ENCODE measurements around the gene SLC10A4.
"Not testable (repeated sequence)": the region's sequence is repeated elsewhere in the genome, so short reads cannot be mapped to it uniquely, and the experiment has no call there.

Gene SLC10A4, protein sequence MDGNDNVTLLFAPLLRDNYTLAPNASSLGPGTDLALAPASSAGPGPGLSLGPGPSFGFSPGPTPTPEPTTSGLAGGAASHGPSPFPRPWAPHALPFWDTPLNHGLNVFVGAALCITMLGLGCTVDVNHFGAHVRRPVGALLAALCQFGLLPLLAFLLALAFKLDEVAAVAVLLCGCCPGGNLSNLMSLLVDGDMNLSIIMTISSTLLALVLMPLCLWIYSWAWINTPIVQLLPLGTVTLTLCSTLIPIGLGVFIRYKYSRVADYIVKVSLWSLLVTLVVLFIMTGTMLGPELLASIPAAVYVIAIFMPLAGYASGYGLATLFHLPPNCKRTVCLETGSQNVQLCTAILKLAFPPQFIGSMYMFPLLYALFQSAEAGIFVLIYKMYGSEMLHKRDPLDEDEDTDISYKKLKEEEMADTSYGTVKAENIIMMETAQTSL

DNA sequence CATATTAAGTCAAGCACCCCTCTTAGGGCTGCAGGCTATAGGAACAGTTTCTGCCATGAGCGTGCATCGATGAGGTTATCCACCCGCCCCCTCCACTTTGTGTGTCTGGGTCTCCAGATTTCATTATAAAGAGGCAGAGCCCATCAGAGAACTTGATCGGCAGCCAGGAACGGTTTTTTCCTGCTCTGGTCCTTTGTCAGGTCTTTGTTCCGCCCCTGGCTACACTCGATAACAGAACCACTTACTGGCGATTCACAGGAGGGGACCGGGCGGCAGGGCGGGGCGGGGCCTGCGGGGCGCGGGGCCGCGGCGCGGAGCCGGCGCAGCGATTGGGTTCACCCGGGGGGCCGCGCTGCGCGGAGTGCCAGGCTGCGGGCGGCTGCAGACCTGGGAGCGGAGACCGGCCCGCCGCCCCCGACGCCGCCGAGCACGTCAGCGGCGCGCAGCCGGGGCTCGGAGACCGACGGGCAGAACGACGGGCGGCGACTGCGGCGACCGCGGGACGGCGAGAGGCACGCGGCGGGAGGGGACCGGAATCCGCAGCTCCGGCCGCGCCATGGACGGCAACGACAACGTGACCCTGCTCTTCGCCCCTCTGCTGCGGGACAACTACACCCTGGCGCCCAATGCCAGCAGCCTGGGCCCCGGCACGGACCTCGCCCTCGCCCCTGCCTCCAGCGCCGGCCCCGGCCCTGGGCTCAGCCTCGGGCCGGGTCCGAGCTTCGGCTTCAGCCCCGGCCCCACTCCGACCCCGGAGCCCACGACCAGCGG, at the start of gene SLC10A4:
Gene SLC10A4 (plus strand): TSS at position 338 of the 771 bp plus-strand sequence. CDS start 219 bp downstream, at position 557.
- DNase-seq = peak; percentile 81

DNA sequence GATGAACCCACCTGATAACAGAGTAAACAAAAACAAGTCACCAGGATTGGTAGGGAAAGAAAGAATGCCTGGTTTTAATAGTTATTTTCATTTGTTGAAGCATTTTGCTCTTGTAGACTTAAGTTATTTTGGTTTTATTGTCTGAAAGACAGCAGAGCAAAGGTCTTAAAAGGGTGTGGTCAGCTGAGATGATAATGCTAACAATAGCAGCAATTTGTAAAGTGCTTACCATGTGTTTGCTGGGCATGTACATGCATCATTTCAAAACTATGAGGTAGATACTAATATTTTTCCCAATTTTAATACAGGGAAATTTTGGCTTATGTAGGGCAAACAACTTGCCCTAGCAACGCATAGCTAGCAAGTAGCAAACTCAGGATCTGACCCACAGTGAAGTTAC, 46.8 kb upstream of the SLC10A4 start:
- DNase-seq = no peak

DNA sequence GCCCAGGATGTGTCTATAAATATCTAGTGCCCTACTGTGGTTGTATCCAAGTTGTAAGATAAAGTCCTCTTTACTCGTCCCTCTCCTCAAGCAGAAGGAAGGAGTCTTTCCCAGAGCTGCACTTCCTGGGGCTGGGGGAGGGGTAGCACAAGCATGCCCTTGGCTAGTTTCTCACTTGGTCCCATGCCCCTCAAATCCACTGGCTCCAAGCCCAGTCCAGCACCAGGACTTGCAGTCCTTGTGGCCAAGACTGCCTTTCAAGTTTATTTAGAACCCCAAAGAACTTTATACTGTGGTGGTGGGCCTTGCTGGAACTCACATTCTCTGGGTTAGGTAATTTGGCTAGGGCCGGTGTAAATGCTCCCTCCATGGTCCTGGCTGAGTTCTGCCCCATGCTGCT, 43.2 kb upstream of the SLC10A4 start:
- no peak for DNase-seq

DNA sequence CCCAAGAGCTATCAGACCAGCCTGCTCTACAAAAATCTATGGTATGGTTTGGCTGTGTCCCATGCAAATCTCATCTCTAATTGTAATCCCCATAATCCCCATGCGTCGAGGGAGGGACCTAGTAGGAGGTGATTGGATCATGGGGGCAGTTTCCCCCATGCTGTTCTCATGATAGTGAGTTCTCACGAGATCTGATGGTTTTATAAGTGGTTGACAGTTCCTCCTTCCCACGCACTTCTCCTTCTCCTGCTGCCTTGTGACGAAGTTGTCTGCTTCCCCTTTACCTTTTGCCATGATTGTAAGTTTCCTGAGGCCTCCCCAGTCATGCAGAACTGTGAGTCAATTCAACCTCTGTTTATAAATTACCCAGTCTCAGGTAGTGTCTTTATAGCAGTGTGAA, 42.2 kb upstream of the SLC10A4 start:
- not testable (repeated sequence) for DNase-seq

DNA sequence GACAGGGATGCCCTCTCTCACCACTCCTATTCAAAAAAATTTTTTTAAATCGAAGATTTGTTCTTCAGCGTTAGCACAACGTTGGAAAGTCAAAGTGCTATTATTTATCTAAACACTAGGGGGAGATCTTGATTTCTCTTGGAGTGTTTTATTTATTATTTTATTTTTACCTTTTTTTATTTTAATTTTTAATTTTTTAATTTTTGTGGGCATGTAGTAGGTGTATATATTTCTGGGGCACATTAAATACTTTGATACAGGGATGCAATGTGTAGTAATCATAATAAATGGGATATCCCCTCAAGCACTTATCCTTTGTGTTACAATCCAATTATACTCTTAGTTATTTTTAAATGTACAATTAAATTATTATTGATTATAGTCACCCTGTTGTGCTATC, 37.4 kb upstream of the SLC10A4 start:
- DNase-seq = no peak

DNA sequence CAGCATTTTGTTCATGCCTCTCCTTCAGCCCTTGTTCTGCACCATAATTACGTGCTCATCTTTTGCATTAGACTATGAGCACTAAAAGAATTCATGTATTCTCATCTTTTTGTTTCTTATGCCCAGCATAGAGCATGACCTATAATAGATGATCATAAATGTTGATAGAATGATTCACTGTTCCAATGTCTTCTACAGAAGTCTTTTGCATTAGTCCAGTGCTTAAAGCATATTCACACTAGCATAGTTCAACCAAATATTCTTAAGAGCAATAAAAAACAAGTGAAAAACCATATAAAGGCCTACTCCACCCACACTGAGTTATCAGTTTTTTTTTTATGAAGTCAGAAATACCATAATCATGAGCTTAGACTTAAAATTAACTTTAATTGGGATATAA, 36.5 kb upstream of the SLC10A4 start:
- no peak for DNase-seq

DNA sequence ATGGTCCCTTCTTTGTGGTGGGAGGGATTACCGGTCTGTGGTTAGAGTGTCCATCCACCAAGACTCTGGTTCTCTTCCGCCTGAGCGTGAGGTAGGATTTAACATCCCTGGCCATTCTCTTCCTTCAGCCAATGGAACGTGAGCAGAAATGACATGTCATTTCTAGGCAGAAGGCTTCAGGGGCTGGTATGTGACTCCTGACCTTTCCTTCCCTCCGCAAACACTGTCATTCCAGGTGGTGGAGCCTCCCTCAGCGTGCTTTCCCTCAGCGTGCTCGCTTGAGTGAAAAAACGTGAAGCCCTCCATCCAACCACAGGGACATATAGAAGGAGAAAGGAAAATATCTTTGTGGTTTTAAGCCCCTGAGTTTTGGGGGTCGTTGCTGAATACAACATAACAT, 34.0 kb upstream of the SLC10A4 start:
- DNase-seq = no peak

DNA sequence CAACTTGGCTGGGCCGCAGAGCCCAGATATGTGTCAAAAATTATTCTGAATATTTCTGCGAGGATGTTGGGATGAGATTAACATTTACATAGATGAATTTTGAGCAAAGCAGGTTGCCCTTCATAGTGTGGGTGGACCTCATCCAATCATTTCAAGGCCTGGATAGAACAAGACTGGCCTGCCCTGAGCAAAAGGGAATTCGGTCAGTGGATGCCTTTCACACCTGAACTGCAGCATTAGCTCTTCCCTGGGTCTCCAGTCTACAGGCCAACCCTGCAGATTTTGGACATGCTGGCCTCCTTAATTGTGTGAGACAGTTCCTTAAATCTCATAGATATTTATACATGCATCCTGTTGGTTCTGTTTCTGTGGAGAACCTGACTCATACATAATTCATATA, 32.4 kb upstream of the SLC10A4 start:
- no peak for DNase-seq

DNA sequence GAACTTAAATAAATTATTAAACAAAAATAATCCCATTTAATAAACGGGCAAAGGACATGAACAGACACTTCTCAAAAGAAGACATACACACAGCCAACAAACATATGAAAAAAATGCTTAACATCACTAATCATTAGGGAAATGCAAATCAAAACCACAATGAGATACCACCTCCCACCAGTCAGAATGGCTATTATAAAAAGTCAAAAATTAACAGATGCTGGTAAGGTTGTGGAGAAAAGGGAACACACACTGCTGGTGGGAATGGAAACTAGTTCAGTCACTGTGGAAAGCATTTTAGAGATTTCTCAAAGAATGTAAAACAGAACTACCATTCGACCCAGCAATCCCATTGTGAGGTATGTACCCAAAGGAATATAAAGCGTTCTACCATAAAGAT, 31.5 kb upstream of the SLC10A4 start:
- not testable (repeated sequence) for DNase-seq

DNA sequence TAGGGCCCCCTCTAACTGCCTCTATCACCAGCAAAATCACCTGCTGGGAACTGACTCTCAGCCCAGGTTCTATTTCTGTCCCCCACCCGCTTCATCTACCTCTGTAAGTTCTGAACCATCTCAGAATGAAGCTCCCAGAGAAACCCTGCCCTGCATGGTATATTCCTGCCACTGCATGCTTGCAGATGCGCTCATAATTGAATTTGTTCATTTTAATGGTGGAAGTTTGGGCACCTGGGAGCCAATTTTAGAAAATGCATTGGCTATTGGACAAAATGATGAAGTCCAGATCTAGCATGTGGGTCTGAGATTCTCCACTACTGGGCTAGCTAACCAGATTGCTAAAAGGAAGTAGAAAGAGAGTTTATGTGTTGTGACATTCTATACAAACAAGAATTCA, 28.6 kb upstream of the SLC10A4 start:
- no peak for DNase-seq

DNA sequence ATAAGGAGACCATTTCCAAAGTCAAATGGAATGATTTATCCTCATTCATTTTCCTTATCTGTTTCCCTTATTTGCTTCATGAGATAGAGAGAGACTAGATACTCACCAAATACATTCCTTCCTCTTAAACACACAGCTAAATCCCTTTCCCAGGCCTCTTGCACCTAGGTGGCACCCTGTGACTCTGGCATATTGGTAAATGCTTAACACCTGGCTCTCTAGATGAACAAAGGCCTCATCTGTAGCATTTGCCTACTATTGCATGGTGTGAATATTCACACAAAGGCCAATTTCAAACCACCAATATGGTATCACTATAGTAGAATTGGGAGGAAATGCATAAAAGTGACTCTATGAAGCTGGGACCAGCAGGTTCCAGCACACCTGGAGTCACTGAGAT, 22.1 kb upstream of the SLC10A4 start:
- no peak for DNase-seq

DNA sequence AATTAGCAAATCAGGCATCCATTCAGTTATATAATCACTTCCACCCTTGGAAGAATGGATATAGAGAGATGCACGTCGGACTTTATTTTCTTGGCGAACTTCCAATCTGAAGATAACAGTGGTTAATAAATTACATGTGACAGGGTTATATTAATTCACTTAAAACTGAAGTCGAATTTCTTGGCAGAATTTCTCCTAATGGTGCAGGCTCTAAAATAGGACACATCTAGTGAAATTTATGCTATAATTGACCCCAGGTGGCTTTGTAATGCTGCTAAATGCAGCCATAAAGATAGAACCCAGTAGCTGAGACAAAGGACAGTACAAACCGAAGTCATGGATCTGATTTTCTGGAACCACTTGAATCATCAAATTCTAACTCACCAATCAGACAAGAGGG, 20.8 kb upstream of the SLC10A4 start:
- no peak for DNase-seq

DNA sequence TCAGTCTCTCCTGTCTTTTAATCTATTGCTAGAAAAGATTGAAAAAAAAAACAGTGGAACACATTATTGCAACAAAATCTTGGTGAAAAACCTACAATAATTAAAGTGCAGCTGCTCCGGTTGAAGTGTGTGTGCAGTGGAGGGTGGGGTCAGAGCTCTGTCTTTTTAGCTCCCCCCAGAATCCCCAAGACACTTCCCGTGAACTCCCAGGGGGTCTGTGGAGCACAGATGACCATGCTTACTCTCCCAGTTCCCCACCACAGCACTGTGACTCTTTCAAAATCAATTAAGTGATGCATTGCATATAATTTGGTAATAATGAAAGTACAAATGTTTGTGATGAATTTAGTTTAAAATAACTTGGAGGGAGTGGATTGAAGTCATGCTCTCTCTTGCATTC, 15.7 kb upstream of the SLC10A4 start:
- no peak for DNase-seq

DNA sequence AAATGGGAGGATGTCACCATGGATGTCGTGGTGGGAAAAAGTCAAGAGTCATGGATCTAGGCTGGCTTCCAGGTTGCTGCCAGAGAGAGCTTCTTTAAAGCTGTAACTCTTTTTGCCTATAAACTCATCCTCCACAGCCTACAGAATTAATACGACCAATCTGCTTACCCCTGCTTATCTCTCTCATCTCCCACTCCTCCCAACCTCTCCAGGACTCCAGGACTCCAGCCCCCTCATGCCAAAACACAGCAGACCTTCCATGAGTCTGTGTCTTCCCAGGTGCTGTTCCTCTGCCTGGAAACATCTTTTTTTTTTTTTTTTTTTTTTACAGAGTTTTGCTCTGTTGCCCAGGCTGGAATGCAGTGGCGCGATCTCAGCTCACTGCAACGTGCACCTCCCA, 15.3 kb upstream of the SLC10A4 start:
- DNase-seq = no peak

DNA sequence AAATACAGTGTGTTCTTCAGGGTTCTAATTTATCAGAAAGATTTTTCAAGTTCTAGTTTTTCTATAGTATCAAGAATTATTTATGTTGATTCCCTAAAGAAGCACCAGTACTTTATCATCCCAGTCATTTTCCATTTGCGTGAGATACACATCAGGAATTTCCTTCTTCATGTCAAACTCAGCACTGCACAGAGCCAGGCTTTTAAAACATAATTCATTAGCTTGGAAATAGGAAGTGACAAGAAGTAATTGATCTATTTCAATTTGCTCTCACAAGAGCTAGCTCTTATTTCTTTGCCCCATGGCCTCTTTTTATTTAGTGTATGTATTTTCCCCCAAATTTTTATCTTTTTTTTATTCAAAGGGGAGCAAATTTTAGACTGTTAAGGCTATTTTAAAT, 13.0 kb upstream of the SLC10A4 start:
- no peak for DNase-seq

DNA sequence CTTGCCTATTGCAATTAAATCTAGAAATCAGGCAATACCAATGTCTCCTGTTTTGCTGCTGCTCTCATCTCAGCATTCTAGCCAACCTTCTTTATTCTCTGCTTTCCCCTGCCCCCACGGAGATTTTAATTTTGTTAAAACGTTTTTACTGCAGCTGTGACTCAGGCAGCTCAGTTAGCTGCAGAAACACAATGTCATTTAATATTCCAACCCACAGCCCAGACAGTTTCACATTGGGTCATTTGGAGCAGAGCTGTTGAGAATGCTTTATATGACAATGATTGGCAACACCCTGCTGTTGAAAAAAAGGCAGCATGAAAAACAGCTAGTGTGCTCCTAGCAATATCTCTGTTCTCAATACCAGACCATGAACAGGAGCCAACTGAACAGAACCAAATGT, 12.6 kb upstream of the SLC10A4 start:
- DNase-seq = no peak

DNA sequence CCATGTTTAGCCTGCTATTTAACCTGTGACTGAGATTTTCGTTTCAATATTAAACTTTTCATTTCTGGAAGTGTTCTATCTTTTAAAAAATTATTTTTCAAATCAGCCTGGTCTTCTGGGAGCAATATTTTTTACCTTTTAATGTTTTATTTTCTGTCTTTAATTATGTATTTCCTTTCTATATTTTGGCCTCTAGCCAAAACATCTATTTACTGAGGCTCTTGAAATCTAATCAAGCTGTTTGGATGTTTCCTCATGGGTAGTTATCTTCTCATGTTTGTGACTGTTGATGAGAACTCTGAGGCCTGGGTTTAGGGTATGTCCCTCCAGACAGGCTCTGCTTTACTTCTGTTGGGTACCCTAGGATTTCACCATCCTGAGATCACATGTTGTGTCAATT, 10.3 kb upstream of the SLC10A4 start:
- no peak for DNase-seq

DNA sequence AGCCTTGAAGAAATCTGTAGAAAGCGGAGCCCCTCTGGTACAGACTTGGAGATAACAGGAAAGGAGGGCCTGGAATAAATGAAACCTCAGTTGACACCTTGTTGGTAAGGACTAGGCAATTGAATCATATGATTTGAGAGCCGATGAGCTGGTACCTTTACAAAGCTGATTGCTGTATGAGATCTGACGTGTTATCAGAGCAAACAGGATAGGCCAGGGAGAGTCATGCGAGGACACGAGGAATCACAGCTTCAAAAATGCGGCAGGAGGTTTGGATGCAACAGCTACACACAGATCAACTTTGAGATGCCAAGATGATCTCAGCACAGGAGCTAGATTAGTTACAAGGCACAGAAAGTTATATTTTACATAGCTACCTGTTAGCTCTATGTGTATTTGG, 7.4 kb upstream of the SLC10A4 start:
- DNase-seq = no peak

DNA sequence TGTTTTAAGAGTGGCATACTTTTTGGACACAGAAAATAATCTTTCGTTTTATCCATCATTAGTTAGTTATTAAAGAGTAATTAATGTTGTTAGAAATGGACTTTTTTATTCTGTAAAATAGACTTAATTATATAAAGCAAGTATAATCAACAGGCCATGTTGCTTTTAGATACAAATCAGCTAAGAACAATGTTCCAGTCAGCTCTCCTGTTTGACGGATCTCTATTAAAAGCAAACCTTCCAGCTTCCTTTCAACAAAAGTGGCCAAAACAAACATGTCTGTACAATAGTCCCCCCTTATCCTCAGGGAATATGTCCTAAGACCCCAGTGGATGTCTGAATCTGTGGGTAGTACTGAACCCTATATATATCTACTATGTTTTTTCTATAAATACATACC, 4.9 kb upstream of the SLC10A4 start:
- no peak for DNase-seq

DNA sequence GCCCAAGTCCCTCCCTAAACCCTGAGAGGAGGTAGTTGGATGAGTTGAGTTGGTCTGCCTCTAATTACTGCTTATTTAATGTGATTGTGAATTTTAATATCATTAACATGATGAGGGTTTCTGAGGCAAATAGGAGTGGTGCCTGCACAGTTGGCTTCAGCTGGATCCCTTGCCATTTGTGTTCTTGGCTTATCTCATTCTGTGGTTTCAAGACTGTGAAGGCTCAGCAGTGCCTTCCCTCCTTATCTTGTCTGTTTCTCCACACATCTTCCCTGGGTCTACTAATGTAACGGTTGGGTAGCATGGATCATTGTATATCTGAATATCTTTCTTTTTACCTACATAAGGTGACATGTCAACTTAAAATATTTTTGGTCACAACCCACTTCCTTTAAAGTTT, 1.6 kb upstream of the SLC10A4 start:
- DNase-seq = no peak

DNA sequence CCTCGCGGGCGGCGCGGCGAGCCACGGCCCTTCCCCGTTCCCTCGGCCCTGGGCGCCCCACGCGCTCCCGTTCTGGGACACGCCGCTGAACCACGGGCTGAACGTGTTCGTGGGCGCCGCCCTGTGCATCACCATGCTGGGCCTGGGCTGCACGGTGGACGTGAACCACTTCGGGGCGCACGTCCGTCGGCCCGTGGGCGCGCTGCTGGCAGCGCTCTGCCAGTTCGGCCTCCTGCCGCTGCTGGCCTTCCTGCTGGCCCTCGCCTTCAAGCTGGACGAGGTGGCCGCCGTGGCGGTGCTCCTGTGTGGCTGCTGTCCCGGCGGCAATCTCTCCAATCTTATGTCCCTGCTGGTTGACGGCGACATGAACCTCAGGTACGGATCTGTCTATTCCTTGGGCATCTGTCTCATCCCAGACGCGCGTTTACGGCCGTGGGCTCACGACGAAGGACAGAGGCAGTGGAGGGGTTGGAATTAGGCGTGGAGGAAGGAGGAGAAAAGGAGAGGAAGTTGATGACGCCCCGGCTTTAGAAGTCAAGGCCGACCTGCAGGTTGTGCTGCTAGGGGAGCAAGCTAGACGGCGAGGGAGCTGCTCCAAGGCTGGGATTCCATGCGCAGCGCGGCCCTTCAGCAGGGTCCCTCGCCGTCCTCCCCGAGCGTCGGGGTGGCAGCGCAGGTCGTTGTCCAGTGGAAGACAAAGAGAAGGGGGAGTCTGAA, 792 bp downstream of the SLC10A4 start:
- DNase-seq = peak; percentile 61

DNA sequence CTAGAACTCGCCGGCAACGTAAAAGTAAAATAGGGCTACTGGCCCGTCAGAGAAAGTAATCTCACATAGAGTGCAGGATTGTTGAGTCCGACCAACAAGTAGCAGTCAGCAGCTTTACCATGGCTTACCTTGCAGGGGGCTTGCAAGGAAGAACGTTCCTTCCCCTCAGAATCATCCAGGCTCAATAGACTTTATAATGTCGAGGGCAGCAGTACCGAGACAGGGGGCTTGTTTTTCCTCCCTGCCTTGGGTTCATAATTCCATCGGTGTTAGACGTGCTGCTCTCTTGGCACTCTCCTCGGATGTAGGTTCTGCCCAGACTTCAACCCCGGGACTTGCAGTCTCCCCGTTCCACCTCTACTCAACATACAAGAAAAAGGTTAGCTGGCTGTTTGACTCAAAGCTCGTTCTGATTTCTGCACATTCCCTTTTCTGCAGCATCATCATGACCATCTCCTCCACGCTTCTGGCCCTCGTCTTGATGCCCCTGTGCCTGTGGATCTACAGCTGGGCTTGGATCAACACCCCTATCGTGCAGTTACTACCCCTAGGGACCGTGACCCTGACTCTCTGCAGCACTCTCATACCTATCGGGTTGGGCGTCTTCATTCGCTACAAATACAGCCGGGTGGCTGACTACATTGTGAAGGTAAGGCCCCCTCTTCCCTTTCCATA, 1.5 kb downstream of the SLC10A4 start:
- DNase-seq = no peak

DNA sequence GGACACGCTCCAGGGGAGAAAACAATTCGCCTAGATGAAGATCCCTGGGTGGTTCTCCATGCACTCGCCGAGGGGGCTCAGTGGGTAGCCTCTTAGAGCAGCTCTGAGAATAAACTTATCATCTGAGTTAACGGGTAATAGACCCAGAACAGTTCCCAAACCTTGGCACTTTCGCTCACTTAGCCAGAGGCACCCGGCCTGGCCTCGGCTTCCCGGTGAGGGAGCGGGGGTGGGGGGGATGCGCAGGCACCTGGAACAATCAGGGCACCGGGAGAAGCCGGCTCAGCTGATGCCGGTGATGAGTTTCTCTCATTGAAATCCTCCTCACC, 6.5 kb downstream of the SLC10A4 start:
- DNase-seq = no peak

All from islet precursor cell (in vitro differentiated cells).